ENCODE data around the gene ITGA11. TPM values are rescaled to one million over a fixed set of nuclear protein-coding genes. Genes with fewer than 3 reads are reported as not detected.

Gene ITGA11
- total and polyA plus RNA-seq, 2 of the 4 experiments (the other 2 are of a cell fraction), result 4.1 to 6.6 TPM

GRCh38 chr15:68376447-68377060 is 55.4 kb downstream of the ITGA11 start:
- intact Hi-C loops (cut with micrococcal nuclease), result no loop called here
- H2BK20ac ChIP-seq (ENCODE audit: low read depth, low read length), result no peak overlapping the region
- no peak overlapping the region for H2BK120ac ChIP-seq (ENCODE audit: low read depth, low read length)
- no peaks in the 10 kb centered on the region for H3K9me3 ChIP-seq (ENCODE audit: control insufficient read depth, insufficient read depth, low read length)
- no peak for TF ChIP-seq RCOR1 (IDR thresholded peaks at IDR 0.05; ENCODE audit: insufficient replicate concordance, low read length)
- TF ChIP-seq RFX5 (IDR thresholded peaks at IDR 0.05; ENCODE audit: low read depth, low read length), result no peak
- no peak for TF ChIP-seq ELK1 (IDR thresholded peaks at IDR 0.05; ENCODE audit: borderline replicate concordance, low read depth, low read length)
- TF ChIP-seq BHLHE40 (IDR thresholded peaks at IDR 0.05; ENCODE audit: low read depth, low read length), result no peak
- TF ChIP-seq SMC3 (IDR thresholded peaks at IDR 0.05; ENCODE audit: low read depth, low read length), result no peak
- TF ChIP-seq USF2 (IDR thresholded peaks at IDR 0.05; ENCODE audit: low read depth, low read length), result no peak
- no peak for TF ChIP-seq FOS (IDR thresholded peaks at IDR 0.05; ENCODE audit: low read depth, low read length)
- no peak for TF ChIP-seq POLR2A (IDR thresholded peaks at IDR 0.05; ENCODE audit: low read depth, low read length)
- TF ChIP-seq CHD1 (IDR thresholded peaks at IDR 0.05; ENCODE audit: low read depth, low read length), result no peak
- no peak for TF ChIP-seq CEBPB (IDR thresholded peaks at IDR 0.05; ENCODE audit: low read depth, low read length)
- no peak for TF ChIP-seq RAD21 (IDR thresholded peaks at IDR 0.05; ENCODE audit: low read length)
- no peak for TF ChIP-seq MXI1 (IDR thresholded peaks at IDR 0.05; ENCODE audit: borderline replicate concordance, low read depth, low read length)
- H4K5ac ChIP-seq (ENCODE audit: low read depth, low read length), result no peak overlapping the region
- no peak overlapping the region for H3K4me3 ChIP-seq (ENCODE audit: insufficient read depth, low read depth, low read length)
- DNase-seq (no peak), ATAC-seq (ENCODE audit: low read depth) (no peak)
- in situ Hi-C loops (cut with MboI; ENCODE audit: low sequenced_read_pairs), result no loop called here
- H3K23ac ChIP-seq (ENCODE audit: low read depth, low read length), result no peak overlapping the region
- no peak overlapping the region; the same call in 1 of the 2 replicates for H2AK5ac ChIP-seq (ENCODE audit: low read depth, low read length)
- no peak overlapping the region for H3K9ac ChIP-seq (ENCODE audit: low read depth, low read length)
- no peaks in the 10 kb centered on the region for H3K27me3 ChIP-seq (ENCODE audit: control insufficient read depth, insufficient read depth, low read length)
- ChIA-PET CTCF (no interaction called here), POLR2A (ENCODE audit: unreplicated experiment) (interaction anchor here (0.6 kb wide), 1 partner anchor 99 kb away, joined by 3 read pairs; the partner anchor contains the start of gene FEM1B)
- no peak overlapping the region for H2AK9ac ChIP-seq (replicated peaks; ENCODE audit: low read depth, low read length, poor library complexity)
- no peak overlapping the region for H4K91ac ChIP-seq (ENCODE audit: insufficient read depth, low read depth, low read length)
- BruUV-seq (replicated peaks), result no TSS peak
- no peak overlapping the region for H3K18ac ChIP-seq (ENCODE audit: low read depth, low read length)
- H3K79me1 ChIP-seq (ENCODE audit: low read depth in 1 of 2, low read length in 2 of 2), result peaks cover 0 to 20% of the 10 kb centered on the region in 2 experiments; a peak in 1 of 4 replicates
- H4K8ac ChIP-seq (ENCODE audit: low read depth in 2 of 2, low read length in 2 of 2), result no peak overlapping the region
- no peak overlapping the region; the same call in 1 of the 2 replicates for H3K4ac ChIP-seq (ENCODE audit: low read depth, low read length)
- peaks cover 5% of the 10 kb centered on the region; the same call in 1 of the 2 replicates for H4K20me1 ChIP-seq (ENCODE audit: insufficient read depth, low read length)
- H3K4me1 ChIP-seq (ENCODE audit: control insufficient read depth, insufficient read depth, low read length), result peaks cover 17% of the 10 kb centered on the region; the same call in 1 of the 2 replicates
- no peaks in the 10 kb centered on the region for H3K36me3 ChIP-seq (ENCODE audit: control insufficient read depth, insufficient read depth, low read length)
- H2BK5ac ChIP-seq (ENCODE audit: low read depth, low read length, poor library complexity, severe bottlenecking), result no peak overlapping the region
- H3K27ac ChIP-seq (ENCODE audit: insufficient read depth, low read length), result no peak overlapping the region
- no peak overlapping the region for H3K56ac ChIP-seq (ENCODE audit: extremely low read depth, insufficient read depth, low read length)
- H2AFZ ChIP-seq (replicated peaks; ENCODE audit: low read length, poor library complexity), result no peak overlapping the region
- H3K9me1 ChIP-seq (ENCODE audit: insufficient read depth, low read length), result peaks cover 29% of the 10 kb centered on the region
- H3K14ac ChIP-seq (replicated peaks; ENCODE audit: low read depth, low read length), result no peak overlapping the region
- no peak overlapping the region for H3K4me2 ChIP-seq (ENCODE audit: low read depth, low read length)
- H2BK15ac ChIP-seq (ENCODE audit: low read depth, low read length), result no peak overlapping the region
- dilution Hi-C loops (cut with HindIII; ENCODE audit: low sequenced_read_pairs, unreplicated experiment), result no loop called here

Measured in IMR-90 (cell line).